IPS DF 4.7 (cell line): ENCODE measurements around the gene MSH2.
"Not testable (repeated sequence)": the region's sequence is repeated elsewhere in the genome, so short reads cannot be mapped to it uniquely, and the experiment has no call there.

Experiments used
- DNase-seq: peaks from one replicate; pipeline ENCODE4 v3.0.0-alpha.2; 2013; ENCODE audit warnings: low spot score; ENCODE audit errors: extremely low read depth

Gene MSH2

DNA sequence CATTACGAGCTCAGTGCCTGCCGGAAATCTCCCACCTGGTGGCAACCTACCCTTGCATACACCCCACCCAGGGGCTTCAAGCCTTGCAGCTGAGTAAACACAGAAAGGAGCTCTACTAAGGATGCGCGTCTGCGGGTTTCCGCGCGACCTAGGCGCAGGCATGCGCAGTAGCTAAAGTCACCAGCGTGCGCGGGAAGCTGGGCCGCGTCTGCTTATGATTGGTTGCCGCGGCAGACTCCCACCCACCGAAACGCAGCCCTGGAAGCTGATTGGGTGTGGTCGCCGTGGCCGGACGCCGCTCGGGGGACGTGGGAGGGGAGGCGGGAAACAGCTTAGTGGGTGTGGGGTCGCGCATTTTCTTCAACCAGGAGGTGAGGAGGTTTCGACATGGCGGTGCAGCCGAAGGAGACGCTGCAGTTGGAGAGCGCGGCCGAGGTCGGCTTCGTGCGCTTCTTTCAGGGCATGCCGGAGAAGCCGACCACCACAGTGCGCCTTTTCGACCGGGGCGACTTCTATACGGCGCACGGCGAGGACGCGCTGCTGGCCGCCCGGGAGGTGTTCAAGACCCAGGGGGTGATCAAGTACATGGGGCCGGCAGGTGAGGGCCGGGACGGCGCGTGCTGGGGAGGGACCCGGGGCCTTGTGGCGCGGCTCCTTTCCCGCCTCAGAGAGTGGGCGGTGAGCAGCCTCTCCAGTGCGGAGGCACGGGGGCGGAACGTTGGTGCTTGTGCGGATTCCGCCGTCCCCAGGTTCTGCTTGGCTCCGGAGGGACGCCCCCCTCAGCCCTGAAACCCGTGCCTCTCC lies at the start of gene MSH2:
Gene MSH2 (plus strand): TSS at position 352 of the 804 bp plus-strand sequence. CDS start 36 bp downstream, at position 388.
- DNase-seq, result peak; percentile 94

GRCh38 chr2:47354013-47354847 lies 48.7 kb upstream of the MSH2 start:
- no peak for DNase-seq

GRCh38 chr2:47354848-47355204 lies 48.1 kb upstream of the MSH2 start:
- no peak for DNase-seq

DNA sequence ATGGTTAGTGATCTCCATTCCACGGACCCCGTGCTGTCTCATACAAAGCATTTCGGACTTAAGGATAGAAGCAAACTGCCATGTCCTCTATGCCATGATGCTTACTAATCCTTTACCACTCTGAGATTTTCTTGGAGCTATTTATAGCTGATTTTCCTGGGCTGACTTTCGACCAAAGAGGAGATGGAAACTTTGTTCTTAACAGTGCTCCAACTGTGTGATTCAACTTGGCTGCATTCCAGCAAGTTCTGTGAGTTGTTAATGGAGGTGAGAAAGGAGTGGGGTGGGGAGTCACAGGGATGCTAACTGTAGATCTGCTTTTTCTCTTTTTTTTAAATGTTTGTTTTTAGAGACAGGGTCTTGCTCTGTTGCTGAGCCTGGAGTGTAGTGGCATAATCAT lies 45.5 kb upstream of the MSH2 start:
- DNase-seq, result no peak

GRCh38 chr2:47359375-47359868 lies 43.5 kb upstream of the MSH2 start:
- DNase-seq, result no peak

- no peak for DNase-seq
Measured at GRCh38 chr2:47360283-47360682, 42.7 kb upstream of the MSH2 start.

DNA sequence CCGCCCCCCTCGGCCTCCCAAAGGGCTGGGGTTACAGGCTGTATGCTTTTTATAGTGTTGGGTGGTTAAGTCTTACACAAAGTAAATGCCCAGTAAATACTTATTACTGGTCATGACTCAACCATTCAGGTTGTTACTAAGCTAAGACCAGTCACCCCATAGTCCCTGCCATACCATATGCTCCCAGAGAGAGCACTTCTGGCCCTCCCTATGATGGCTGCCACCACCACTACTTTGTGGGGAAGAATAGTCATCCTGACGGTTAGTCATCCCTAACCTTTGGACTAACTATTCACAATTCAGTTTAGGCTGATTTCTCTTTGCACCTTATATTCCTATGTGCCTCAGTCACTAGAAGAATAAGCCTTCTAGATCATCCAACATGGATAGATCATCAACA lies 42.0 kb upstream of the MSH2 start:
- no peak for DNase-seq

DNA sequence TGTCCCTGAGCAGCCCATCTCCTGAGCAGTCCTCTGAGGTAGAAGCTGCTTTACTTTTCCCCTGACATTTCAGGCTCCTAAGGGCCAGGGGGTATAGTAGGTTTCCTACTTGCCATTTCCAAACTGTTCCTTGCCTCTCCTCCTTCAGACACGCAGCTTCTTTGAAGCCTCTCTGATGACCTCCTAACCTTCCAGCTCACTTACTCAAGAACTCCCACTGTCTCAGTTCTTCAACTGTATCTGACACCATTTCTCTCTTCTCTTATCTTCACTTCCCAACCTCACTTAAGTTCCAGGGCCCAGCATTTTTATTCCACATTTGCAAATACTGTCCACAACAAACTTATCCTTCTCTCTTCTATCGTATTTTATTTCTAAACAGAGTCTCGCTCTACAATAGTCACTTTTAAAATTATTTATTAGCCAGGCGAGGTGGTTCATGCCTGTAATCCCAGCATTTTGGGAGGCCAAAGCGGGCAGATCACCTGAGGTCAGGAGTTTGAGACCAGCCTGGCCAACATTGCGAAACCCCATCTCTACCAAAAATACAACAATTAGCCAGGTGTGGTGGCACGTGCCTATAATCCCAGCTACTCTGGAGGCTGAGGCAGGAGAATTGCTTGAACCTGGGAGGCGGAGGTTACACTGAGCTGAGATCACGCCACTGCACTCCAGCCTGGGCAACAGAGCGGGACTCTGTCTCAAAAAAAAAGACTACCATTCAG lies 41.3 kb upstream of the MSH2 start:
- not testable (repeated sequence) for DNase-seq

GRCh38 chr2:47373747-47374146 lies 29.2 kb upstream of the MSH2 start:
- no peak for DNase-seq

DNA sequence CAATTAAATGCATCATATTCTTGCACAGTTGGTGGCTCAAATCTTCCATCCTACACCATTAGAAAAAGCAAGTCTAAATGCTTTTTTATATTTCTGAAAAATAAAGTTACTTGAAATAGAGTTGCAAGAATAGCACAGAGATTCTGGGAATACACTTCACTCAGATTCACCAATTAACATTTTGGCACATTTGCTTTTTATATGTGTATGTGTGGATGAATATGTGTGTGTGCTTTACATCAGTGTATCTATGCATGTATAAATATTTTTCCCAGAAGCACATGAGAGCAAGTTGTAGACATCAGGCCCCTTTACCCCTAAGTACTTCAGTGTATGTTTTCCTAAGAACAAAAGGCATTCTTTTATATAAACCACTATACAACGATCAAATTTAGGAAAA lies 27.6 kb upstream of the MSH2 start:
- DNase-seq, result no peak

GRCh38 chr2:47379384-47379783 lies 23.6 kb upstream of the MSH2 start:
- DNase-seq, result no peak

- no peak for DNase-seq
Measured at GRCh38 chr2:47381408-47381807, 21.5 kb upstream of the MSH2 start.

DNA sequence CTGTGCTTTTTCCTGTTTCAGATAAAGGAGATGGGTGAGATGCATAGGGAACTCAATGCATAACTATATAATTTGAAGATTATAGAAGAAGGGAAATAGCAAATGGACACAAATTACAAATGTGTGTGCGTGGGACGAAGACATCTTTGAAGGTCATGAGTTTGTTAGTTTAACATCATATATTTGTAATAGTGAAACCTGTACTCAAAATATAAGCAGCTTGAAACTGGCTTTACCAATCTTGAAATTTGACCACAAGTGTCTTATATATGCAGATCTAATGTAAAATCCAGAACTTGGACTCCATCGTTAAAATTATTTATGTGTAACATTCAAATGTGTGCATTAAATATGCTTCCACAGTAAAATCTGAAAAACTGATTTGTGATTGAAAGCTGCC lies 16.4 kb upstream of the MSH2 start:
- no peak for DNase-seq

GRCh38 chr2:47388888-47389287 lies 14.1 kb upstream of the MSH2 start:
- no peak for DNase-seq

DNA sequence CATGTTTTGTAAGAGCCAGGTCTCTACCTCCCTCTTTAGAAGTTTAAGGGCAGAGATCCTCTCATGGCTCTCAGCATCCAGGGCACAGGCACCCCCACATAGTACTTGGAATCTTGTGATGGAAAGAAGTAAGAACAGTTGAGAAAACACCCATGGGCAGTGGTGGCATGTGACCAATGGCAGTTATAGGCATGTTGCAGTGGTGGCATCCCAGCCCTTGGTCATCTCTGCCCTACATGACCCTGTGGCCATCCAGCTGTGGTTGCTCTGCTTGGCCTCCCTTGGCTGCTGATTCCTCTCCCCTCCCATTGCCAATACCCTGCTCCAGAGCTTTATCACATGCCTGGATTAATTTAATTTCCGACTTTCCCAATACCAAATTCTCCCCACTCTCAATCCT lies 13.3 kb upstream of the MSH2 start:
- DNase-seq, result no peak

- no peak for DNase-seq
Measured at GRCh38 chr2:47401789-47402554, 984 bp upstream of the MSH2 start.

DNA sequence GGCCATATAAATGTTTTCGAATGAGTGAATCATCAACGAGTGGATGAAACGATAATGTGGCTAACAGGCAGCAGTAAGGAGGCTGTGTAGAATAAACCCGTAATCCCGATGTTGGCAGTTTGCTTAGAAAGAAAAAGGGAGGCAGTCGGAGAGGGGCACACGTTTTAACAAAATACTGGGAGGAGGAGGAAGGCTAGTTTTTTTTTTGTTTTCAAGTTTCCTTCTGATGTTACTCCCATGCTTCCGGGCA lies 476 bp upstream of the MSH2 start:
- no peak for DNase-seq

GRCh38 chr2:47403609-47404193 lies 745 bp downstream of the MSH2 start:
- no peak for DNase-seq

DNA sequence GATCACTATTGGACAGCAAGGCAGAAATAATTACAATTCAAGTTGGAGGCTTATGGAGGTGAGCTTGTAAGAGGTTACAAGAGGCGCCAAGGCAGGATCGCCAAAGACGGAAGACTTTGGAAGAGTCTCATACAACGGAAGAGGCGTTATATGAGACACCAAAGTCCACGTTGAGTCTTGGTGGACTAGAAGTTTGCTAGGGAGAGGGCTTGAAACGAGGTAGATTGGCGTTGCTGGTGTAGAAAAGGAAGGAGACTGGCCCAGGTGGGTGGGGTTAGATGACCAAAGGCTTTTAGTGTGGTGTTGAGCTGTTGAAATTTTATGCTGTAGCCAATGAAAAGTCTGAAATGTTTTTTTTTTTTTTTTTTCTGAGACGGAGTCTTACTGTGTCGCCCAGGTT lies 1.4 kb downstream of the MSH2 start:
- no peak for DNase-seq

GRCh38 chr2:47405757-47406156 lies 2.8 kb downstream of the MSH2 start:
- no peak for DNase-seq
